IPS DF 6.9 (cell line): Measurements from ENCODE around the gene RTN1.

Source experiments
- DNase-seq: peaks from one replicate; pipeline ENCODE4 v3.0.0-alpha.2; 2013; ENCODE audit warnings: low read depth, low spot score
- H3K27ac ChIP-seq: one replicate; pipeline ENCODE4 v1.5.1; 2013; ENCODE audit warnings: low read length, control low read depth
- H3K27me3 ChIP-seq: 2 replicates; pipeline ENCODE4 v1.6.1; 2013; ENCODE audit warnings: mild to moderate bottlenecking, low read length; ENCODE audit not compliant: control insufficient read depth, insufficient read depth
- H3K36me3 ChIP-seq: 2 replicates; pipeline ENCODE4 v1.6.1; 2013; ENCODE audit warnings: low read length; ENCODE audit not compliant: control insufficient read depth, insufficient read depth
- H3K4me1 ChIP-seq: 2 replicates; pipeline ENCODE4 v1.6.1; 2013; ENCODE audit warnings: low read length; ENCODE audit not compliant: control insufficient read depth, insufficient read depth
- H3K4me3 ChIP-seq: 2 replicates; pipeline ENCODE4 v1.5.1; 2013; ENCODE audit warnings: mild to moderate bottlenecking, low read length
- H3K9me3 ChIP-seq: 2 replicates; pipeline ENCODE4 v1.6.1; 2013; ENCODE audit warnings: low read length, inconsistent platforms; ENCODE audit not compliant: control insufficient read depth, insufficient read depth
- WGBS: extraction: QIAGEN DNeasy Blood & Tissue Kit; methylation state at CpG from one replicate; pipeline ENCODE4 v1.1.7; 2013; ENCODE audit warnings: mixed read lengths, missing lambda C conversion rate; ENCODE audit not compliant: insufficient read length, insufficient coverage; 5-methylcytosine and 5-hydroxymethylcytosine counted together

Gene RTN1

GRCh38 chr14:59634617-59635016, 236.0 kb downstream of the RTN1 start:
- no peaks in the 10 kb centered on the region for H3K36me3 ChIP-seq
- WGBS, result no CpG with 5 or more reads among the region's 2 CpGs
- no peak overlapping the region for H3K27ac ChIP-seq
- no peak for DNase-seq
- H3K4me3 ChIP-seq, result no peak overlapping the region
- H3K27me3 ChIP-seq, result peaks cover 3% of the 10 kb centered on the region; the same call in 1 of the 2 replicates
- H3K9me3 ChIP-seq, result no peaks in the 10 kb centered on the region
- H3K4me1 ChIP-seq, result 0 out of 2 replicates have a peak, but pooled peaks cover 3% of the 10 kb centered on the region

GRCh38 chr14:59633486-59633885, 237.1 kb downstream of the RTN1 start:
- no peak for DNase-seq
- no CpG with 5 or more reads among the region's 3 CpGs for WGBS
- peaks cover 3% of the 10 kb centered on the region; the same call in 1 of the 2 replicates for H3K27me3 ChIP-seq
- no peak overlapping the region for H3K4me3 ChIP-seq
- no peaks in the 10 kb centered on the region for H3K9me3 ChIP-seq
- 0 out of 2 replicates have a peak, but pooled peaks cover 3% of the 10 kb centered on the region for H3K4me1 ChIP-seq
- no peak overlapping the region for H3K27ac ChIP-seq
- no peaks in the 10 kb centered on the region for H3K36me3 ChIP-seq

GRCh38 chr14:59632381-59632780, 238.2 kb downstream of the RTN1 start:
- Histone ChIP-seq H3K4me1 (0 out of 2 replicates have a peak, but pooled peaks cover 3% of the 10 kb centered on the region), H3K9me3 (no peaks in the 10 kb centered on the region), H3K27ac (no peak overlapping the region), H3K36me3 (no peaks in the 10 kb centered on the region), H3K27me3 (peaks cover 3% of the 10 kb centered on the region; the same call in 1 of the 2 replicates), H3K4me3 (no peak overlapping the region)
- no CpG with 5 or more reads among the region's 3 CpGs for WGBS
- no peak for DNase-seq

- H3K4me1 ChIP-seq, result 0 out of 2 replicates have a peak, but pooled peaks cover 3% of the 10 kb centered on the region
- no peaks in the 10 kb centered on the region for H3K9me3 ChIP-seq
- no peak overlapping the region for H3K27ac ChIP-seq
- H3K27me3 ChIP-seq, result peaks cover 3% of the 10 kb centered on the region; the same call in 1 of the 2 replicates
- H3K36me3 ChIP-seq, result no peaks in the 10 kb centered on the region
- no peak overlapping the region for H3K4me3 ChIP-seq
- no peak for DNase-seq
- no CpG with 5 or more reads among the region's 3 CpGs for WGBS
These were observed 239.3 kb downstream of the RTN1 start for GRCh38 chr14:59631237-59631636.

- no peak overlapping the region for H3K27ac ChIP-seq
- H3K4me1 ChIP-seq, result 0 out of 2 replicates have a peak, but pooled peaks cover 3% of the 10 kb centered on the region
- peaks cover 3% of the 10 kb centered on the region; the same call in 1 of the 2 replicates for H3K27me3 ChIP-seq
- H3K9me3 ChIP-seq, result no peaks in the 10 kb centered on the region
- no CpG with 5 or more reads among the region's 57 CpGs for WGBS
- H3K36me3 ChIP-seq, result no peaks in the 10 kb centered on the region
- peak overlapping the region; percentile 59; the same call in 1 of the 2 replicates for H3K4me3 ChIP-seq
- DNase-seq, result no peak
These were observed 240.2 kb downstream of the RTN1 start for GRCh38 chr14:59630288-59630963.

GRCh38 chr14:59629444-59630287, 240.9 kb downstream of the RTN1 start:
- no peak for DNase-seq
- Histone ChIP-seq H3K27me3 (peaks cover 3% of the 10 kb centered on the region; the same call in 1 of the 2 replicates), H3K4me1 (0 out of 2 replicates have a peak, but pooled peaks cover 3% of the 10 kb centered on the region), H3K4me3 (peak overlapping the region; percentile 59; the same call in 1 of the 2 replicates), H3K27ac (no peak overlapping the region), H3K9me3 (no peaks in the 10 kb centered on the region), H3K36me3 (no peaks in the 10 kb centered on the region)
- WGBS, result no CpG with 5 or more reads among the region's 11 CpGs

GRCh38 chr14:59627011-59627520, 243.5 kb downstream of the RTN1 start:
- Histone ChIP-seq H3K36me3 (no peaks in the 10 kb centered on the region), H3K27ac (no peak overlapping the region), H3K4me1 (0 out of 2 replicates have a peak, but pooled peaks cover 3% of the 10 kb centered on the region), H3K4me3 (no peak overlapping the region), H3K27me3 (peaks cover 3% of the 10 kb centered on the region; the same call in 1 of the 2 replicates), H3K9me3 (no peaks in the 10 kb centered on the region)
- no CpG with 5 or more reads among the region's 2 CpGs for WGBS
- DNase-seq, result no peak

- WGBS, result no CpG with 5 or more reads among the region's 2 CpGs
- no peaks in the 10 kb centered on the region for H3K36me3 ChIP-seq
- H3K9me3 ChIP-seq, result no peaks in the 10 kb centered on the region
- no peak overlapping the region for H3K27ac ChIP-seq
- no peak for DNase-seq
- no peaks in the 10 kb centered on the region for H3K27me3 ChIP-seq
- H3K4me3 ChIP-seq, result no peak overlapping the region
- H3K4me1 ChIP-seq, result no peaks in the 10 kb centered on the region
These were observed 247.9 kb downstream of the RTN1 start for GRCh38 chr14:59622631-59623030.

- no peak for DNase-seq
- 100% methylated on average over 1 of the region's 2 CpGs for WGBS
These were observed 251.5 kb downstream of the RTN1 start for GRCh38 chr14:59619061-59619460.

GRCh38 chr14:59601056-59601455, 269.5 kb downstream of the RTN1 start:
- no peaks in the 10 kb centered on the region for H3K4me1 ChIP-seq
- H3K27ac ChIP-seq, result no peak overlapping the region
- no peaks in the 10 kb centered on the region for H3K9me3 ChIP-seq
- H3K27me3 ChIP-seq, result no peaks in the 10 kb centered on the region
- DNase-seq, result no peak
- WGBS, result no CpG with 5 or more reads among the region's 3 CpGs
- no peak overlapping the region for H3K4me3 ChIP-seq
- no peaks in the 10 kb centered on the region for H3K36me3 ChIP-seq

More at GRCh38 chr14:59619061-59619460, 251.5 kb downstream of the RTN1 start:
- no peak overlapping the region for H3K27ac ChIP-seq
- H3K9me3 ChIP-seq, result no peaks in the 10 kb centered on the region
- H3K4me1 ChIP-seq, result no peaks in the 10 kb centered on the region
- H3K36me3 ChIP-seq, result no peaks in the 10 kb centered on the region
- no peak overlapping the region for H3K4me3 ChIP-seq
- no peaks in the 10 kb centered on the region for H3K27me3 ChIP-seq
